ENCODE results near the gene CORO6. TPM values are rescaled to one million over a fixed set of nuclear protein-coding genes. Genes with fewer than 3 reads are reported as not detected.
A peak's percentile ranks its signal among the peaks of the same experiment; 100 is the strongest.

CORO6 gene
- total and polyA plus RNA-seq, 2 of the 13 experiments (the other 11 are each of a cell fraction or from before 2014, with no cell fraction given): 0.42 to 0.82 TPM

DNA sequence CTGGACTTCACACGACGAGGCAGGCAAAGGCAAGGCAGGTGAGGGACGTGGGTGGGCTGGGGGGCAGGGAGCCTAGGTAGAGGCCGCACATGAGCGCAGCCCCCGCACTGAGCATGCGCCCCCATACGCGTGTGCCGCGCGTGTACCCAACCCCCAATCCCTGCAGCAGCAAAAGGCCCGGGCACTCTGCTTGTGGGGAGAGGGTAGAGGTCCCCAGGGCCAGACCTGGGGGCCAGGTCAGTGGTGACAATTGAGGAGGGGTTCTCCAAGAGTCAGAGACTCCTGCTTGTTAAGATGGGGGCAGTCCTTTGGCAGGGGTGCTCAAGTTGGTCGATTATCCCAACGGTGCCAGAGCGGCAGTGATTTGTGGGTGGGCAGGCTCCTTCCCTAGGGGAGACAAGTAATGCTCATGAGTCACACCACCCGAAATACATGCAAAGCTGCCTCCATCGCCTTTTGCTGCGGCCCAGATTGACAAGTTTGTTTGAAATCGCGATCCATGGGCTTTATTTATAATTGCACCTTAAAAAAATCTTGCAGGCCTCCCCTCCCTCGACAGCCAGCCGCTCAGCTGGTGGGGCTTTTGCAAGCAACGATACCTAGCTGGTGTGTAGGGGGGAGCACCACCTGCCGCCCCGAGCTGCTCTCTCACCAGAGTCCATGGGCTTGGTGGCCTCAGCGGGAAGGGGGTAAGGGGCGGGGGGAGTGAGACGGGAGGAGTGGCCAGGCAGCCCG, 32.1 kb downstream of the CORO6 start (continued):
- TF ChIP-seq, protein P1, sequence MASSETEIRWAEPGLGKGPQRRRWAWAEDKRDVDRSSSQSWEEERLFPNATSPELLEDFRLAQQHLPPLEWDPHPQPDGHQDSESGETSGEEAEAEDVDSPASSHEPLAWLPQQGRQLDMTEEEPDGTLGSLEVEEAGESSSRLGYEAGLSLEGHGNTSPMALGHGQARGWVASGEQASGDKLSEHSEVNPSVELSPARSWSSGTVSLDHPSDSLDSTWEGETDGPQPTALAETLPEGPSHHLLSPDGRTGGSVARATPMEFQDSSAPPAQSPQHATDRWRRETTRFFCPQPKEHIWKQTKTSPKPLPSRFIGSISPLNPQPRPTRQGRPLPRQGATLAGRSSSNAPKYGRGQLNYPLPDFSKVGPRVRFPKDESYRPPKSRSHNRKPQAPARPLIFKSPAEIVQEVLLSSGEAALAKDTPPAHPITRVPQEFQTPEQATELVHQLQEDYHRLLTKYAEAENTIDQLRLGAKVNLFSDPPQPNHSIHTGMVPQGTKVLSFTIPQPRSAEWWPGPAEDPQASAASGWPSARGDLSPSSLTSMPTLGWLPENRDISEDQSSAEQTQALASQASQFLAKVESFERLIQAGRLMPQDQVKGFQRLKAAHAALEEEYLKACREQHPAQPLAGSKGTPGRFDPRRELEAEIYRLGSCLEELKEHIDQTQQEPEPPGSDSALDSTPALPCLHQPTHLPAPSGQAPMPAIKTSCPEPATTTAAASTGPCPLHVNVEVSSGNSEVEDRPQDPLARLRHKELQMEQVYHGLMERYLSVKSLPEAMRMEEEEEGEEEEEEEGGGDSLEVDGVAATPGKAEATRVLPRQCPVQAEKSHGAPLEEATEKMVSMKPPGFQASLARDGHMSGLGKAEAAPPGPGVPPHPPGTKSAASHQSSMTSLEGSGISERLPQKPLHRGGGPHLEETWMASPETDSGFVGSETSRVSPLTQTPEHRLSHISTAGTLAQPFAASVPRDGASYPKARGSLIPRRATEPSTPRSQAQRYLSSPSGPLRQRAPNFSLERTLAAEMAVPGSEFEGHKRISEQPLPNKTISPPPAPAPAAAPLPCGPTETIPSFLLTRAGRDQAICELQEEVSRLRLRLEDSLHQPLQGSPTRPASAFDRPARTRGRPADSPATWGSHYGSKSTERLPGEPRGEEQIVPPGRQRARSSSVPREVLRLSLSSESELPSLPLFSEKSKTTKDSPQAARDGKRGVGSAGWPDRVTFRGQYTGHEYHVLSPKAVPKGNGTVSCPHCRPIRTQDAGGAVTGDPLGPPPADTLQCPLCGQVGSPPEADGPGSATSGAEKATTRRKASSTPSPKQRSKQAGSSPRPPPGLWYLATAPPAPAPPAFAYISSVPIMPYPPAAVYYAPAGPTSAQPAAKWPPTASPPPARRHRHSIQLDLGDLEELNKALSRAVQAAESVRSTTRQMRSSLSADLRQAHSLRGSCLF (CRISPR knock-in tag; IDR thresholded peaks at IDR 0.05; ENCODE audit: borderline replicate concordance): peak; percentile 49; the same call in 1 of the 2 replicates
- TF ChIP-seq ZBTB7B (CRISPR knock-in tag; IDR thresholded peaks at IDR 0.05): peak; percentile 26; the same call in 1 of the 2 replicates
- TF ChIP-seq RBFOX2 (IDR thresholded peaks at IDR 0.05; ENCODE audit: low read depth, low read length): peak; percentile 25; the same call in 1 of the 2 replicates
- no peak for TF ChIP-seq RFX1 (IDR thresholded peaks at IDR 0.05)
- peak; percentile 76; the same call in 1 of the 2 replicates for TF ChIP-seq GFI1 (CRISPR knock-in tag; IDR thresholded peaks at IDR 0.05; ENCODE audit: borderline replicate concordance)
- TF ChIP-seq, protein P2, sequence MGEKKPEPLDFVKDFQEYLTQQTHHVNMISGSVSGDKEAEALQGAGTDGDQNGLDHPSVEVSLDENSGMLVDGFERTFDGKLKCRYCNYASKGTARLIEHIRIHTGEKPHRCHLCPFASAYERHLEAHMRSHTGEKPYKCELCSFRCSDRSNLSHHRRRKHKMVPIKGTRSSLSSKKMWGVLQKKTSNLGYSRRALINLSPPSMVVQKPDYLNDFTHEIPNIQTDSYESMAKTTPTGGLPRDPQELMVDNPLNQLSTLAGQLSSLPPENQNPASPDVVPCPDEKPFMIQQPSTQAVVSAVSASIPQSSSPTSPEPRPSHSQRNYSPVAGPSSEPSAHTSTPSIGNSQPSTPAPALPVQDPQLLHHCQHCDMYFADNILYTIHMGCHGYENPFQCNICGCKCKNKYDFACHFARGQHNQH (CRISPR knock-in tag; IDR thresholded peaks at IDR 0.05): no peak
- TF ChIP-seq, protein P3, sequence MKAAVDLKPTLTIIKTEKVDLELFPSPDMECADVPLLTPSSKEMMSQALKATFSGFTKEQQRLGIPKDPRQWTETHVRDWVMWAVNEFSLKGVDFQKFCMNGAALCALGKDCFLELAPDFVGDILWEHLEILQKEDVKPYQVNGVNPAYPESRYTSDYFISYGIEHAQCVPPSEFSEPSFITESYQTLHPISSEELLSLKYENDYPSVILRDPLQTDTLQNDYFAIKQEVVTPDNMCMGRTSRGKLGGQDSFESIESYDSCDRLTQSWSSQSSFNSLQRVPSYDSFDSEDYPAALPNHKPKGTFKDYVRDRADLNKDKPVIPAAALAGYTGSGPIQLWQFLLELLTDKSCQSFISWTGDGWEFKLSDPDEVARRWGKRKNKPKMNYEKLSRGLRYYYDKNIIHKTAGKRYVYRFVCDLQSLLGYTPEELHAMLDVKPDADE (CRISPR knock-in tag; IDR thresholded peaks at IDR 0.05): 0 out of 2 replicates have a peak, but pooled peaks have one; percentile 4
- TF ChIP-seq, protein P4, sequence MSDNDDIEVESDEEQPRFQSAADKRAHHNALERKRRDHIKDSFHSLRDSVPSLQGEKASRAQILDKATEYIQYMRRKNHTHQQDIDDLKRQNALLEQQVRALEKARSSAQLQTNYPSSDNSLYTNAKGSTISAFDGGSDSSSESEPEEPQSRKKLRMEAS (IDR thresholded peaks at IDR 0.05): peak; percentile 80
- TF ChIP-seq SAP130 (CRISPR knock-in tag; IDR thresholded peaks at IDR 0.05; ENCODE audit: low read depth): 0 out of 2 replicates have a peak, but pooled peaks have one; percentile 9
- TF ChIP-seq CBX1 (IDR thresholded peaks at IDR 0.05; ENCODE audit: low read depth): peak; percentile 42
- TF ChIP-seq ELF3 (CRISPR knock-in tag; IDR thresholded peaks at IDR 0.05): no peak
- TF ChIP-seq, protein P5, sequence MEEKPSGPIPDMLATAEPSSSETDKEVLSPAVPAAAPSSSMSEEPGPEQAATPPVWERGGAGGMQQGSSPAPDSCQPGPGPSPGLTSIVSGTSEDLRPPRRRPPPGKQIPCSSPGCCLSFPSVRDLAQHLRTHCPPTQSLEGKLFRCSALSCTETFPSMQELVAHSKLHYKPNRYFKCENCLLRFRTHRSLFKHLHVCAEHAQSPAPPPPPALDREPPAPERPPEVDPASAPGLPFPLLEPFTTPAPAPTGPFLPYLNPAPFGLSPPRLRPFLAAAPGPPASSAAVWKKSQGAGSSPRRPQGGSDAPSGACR (CRISPR knock-in tag; IDR thresholded peaks at IDR 0.05): no peak
- TF ChIP-seq ZNF17 (CRISPR knock-in tag; IDR thresholded peaks at IDR 0.05): no peak
- TF ChIP-seq ZNF616 (CRISPR knock-in tag; IDR thresholded peaks at IDR 0.05; ENCODE audit: low read depth): 0 out of 2 replicates have a peak, but pooled peaks have one; percentile 42
- 0 out of 2 replicates have a peak, but pooled peaks have one; percentile 2 for TF ChIP-seq FOXA3 (CRISPR knock-in tag; IDR thresholded peaks at IDR 0.05)
- no peak for TF ChIP-seq MBNL3 (CRISPR knock-in tag; conservative IDR thresholded peaks at IDR 0.05)
- no peak for TF ChIP-seq ASH2L (IDR thresholded peaks at IDR 0.05; ENCODE audit: insufficient read length, low read depth, low read length)
- TF ChIP-seq KLF12 (CRISPR knock-in tag; IDR thresholded peaks at IDR 0.05; ENCODE audit: borderline replicate concordance): 0 out of 2 replicates have a peak, but pooled peaks have one; percentile 34
- TF ChIP-seq KAT7 (CRISPR knock-in tag; IDR thresholded peaks at IDR 0.05; ENCODE audit: borderline replicate concordance): peak; percentile 10; the same call in 1 of the 2 replicates
